HepG2 (cell line): ENCODE results near the gene HRH3. TPM values are rescaled to one million over a fixed set of nuclear protein-coding genes. Genes with fewer than 3 reads are reported as not detected.
A peak's percentile ranks its signal among the peaks of the same experiment; 100 is the strongest.

Source experiments
- AKNA ChIP-seq: sonication (generic); formaldehyde crosslinking; IDR thresholded peaks from 2 replicates; pipeline ENCODE4 v1.4.0; 2020; ENCODE audit warnings: missing genetic modification reagents, borderline replicate concordance
- ARID3A ChIP-seq: IDR thresholded peaks from 2 replicates; pipeline ENCODE4 v1.6.1; 2012; ENCODE audit warnings: low read depth, low read length, improper control_type of control experiment
- CBX5 ChIP-seq: sonication (generic); formaldehyde crosslinking; IDR thresholded peaks from 2 replicates; pipeline ENCODE4 v1.4.0; 2020; ENCODE audit warnings: missing genetic modification reagents, borderline replicate concordance
- DMTF1 ChIP-seq: sonication (generic); formaldehyde crosslinking; IDR thresholded peaks from 2 replicates; pipeline ENCODE4 v1.4.0; 2020; ENCODE audit warnings: mild to moderate bottlenecking, missing genetic modification reagents
- GPBP1L1 ChIP-seq: sonication (generic); formaldehyde crosslinking; IDR thresholded peaks from 2 replicates; pipeline ENCODE4 v1.5.0; 2020; ENCODE audit warnings: mild to moderate bottlenecking, missing genetic modification reagents
- HNRNPL ChIP-seq: fragments of 200-400 bp; formaldehyde crosslinking; IDR thresholded peaks from 2 replicates; pipeline ENCODE4 v1.6.1; 2017; ENCODE audit warnings: mild to moderate bottlenecking, low read depth, low read length
- ISL2 ChIP-seq: sonication (generic); formaldehyde crosslinking; IDR thresholded peaks from 2 replicates; pipeline ENCODE4 v1.5.0; 2020; ENCODE audit warnings: missing genetic modification reagents
- KDM3A ChIP-seq: IDR thresholded peaks from 2 replicates; pipeline ENCODE4 v1.6.1; 2018; ENCODE audit warnings: low read depth, missing compliant biosample characterization
- KLF12 ChIP-seq: sonication (generic); formaldehyde crosslinking; IDR thresholded peaks from 2 replicates; pipeline ENCODE4 v1.4.0; 2020; ENCODE audit warnings: missing genetic modification reagents, borderline replicate concordance
- MEF2D ChIP-seq: sonication (generic); formaldehyde crosslinking; IDR thresholded peaks from 2 replicates; pipeline ENCODE4 v1.5.1; 2020; ENCODE audit warnings: mild to moderate bottlenecking, missing genetic modification reagents
- SOX13 ChIP-seq, 3 experiments: fragments of 450-650 bp in 1 of 3; sonication (generic) in 1 of 3; formaldehyde crosslinking in 1 of 3; IDR thresholded peaks in 2 of 3; conservative IDR thresholded peaks in 1 of 3; 2 replicates each; pipeline versions ENCODE4 v1.5.0 to v1.6.1; 2016 to 2020; ENCODE audit warnings: antibody characterized with exemption in 1 of 3, mild to moderate bottlenecking in 1 of 3, missing compliant biosample characterization in 1 of 3, missing genetic modification reagents in 1 of 3, moderate library complexity in 1 of 3
- ZUFSP ChIP-seq: sonication (generic); formaldehyde crosslinking; IDR thresholded peaks from 2 replicates; pipeline ENCODE4 v1.9.0; 2021; ENCODE audit warnings: missing genetic modification reagents, mild to moderate bottlenecking, borderline replicate concordance
- polyA plus RNA-seq, 8 experiments: library from polyadenylated mRNA; depleted of rRNA in 3 of 8; stranded (reverse) in 7 of 8; unstranded in 1 of 8; fragments of >200 nt; fragmentation: Illumina TruSeq in 4 of 8; extraction: Trizol in 4 of 8; gene quantifications; 2 replicates each; pipeline versions ENCODE4 v1.2.1 to v1.2.3, GENCODE V29; 2011 to 2016; ENCODE audit warnings: low read depth in 4 of 8, missing spikeins in 1 of 8, mixed read lengths in 1 of 8; ENCODE audit not compliant: insufficient read depth in 1 of 8
- total RNA-seq, 5 experiments: library from RNA; depleted of rRNA; stranded (reverse); fragments of >200 nt; fragmentation: Illumina TruSeq; extraction: Trizol; gene quantifications; 2 replicates each; pipeline ENCODE4 v1.2.3, GENCODE V29; 2016; ENCODE audit warnings: low read depth in 1 of 5

HRH3 gene
- total and polyA plus RNA-seq, 2 of the 13 experiments (the other 11 are each of a cell fraction or from before 2014, with no cell fraction given): 0.18 TPM; not detected in 1

GRCh38 chr20:62182469-62183425, 37.3 kb downstream of the HRH3 start, which contains the start of gene MTG2 (continued):
- 0 out of 2 replicates have a peak, but pooled peaks have one; percentile 54 for TF ChIP-seq DMTF1 (CRISPR knock-in tag)
- TF ChIP-seq AKNA (CRISPR knock-in tag): peak; percentile 93
- no peak; the same call in 1 of the 2 replicates for TF ChIP-seq ZUFSP (CRISPR knock-in tag)
- peak; percentile 91 for TF ChIP-seq MEF2D (CRISPR knock-in tag)
- peak; percentile 97 for TF ChIP-seq CBX5 (CRISPR knock-in tag)
- TF ChIP-seq KLF12 (CRISPR knock-in tag): peak; percentile 95
- no peak for TF ChIP-seq GPBP1L1 (CRISPR knock-in tag)
- peak; percentile 85 for TF ChIP-seq ISL2
- peak; percentile 71; the same call in 1 of the 2 replicates for TF ChIP-seq SOX13 (IDR thresholded peaks at IDR 0.05)
- TF ChIP-seq SOX13 (CRISPR knock-in tag; conservative IDR thresholded peaks at IDR 0.05 in 1 of 2, IDR thresholded peaks at IDR 0.05 in 1 of 2): peak in 1 of 2 experiments; percentile 71; a peak in 2 of 4 replicates
- 0 out of 2 replicates have a peak, but pooled peaks have one; percentile 15 for TF ChIP-seq ARID3A
- peak; percentile 99 for TF ChIP-seq KDM3A (CRISPR knock-in tag)
- peak; percentile 89 for TF ChIP-seq HNRNPL
